H1 (cell line): Measurements from ENCODE around the gene HCK.

Experiments
- BRCA1 ChIP-seq: IDR thresholded peaks from 2 replicates; pipeline ENCODE4 v1.6.1; 2012; ENCODE audit warnings: low read depth, low read length, improper control_type of control experiment
- CEBPB ChIP-seq: IDR thresholded peaks from 2 replicates; pipeline ENCODE4 v1.6.1; 2012; ENCODE audit warnings: low read depth, low read length
- CTCF ChIP-seq, 3 experiments: IDR thresholded peaks; 1 replicate in 2 of 3; 2 replicates in 1 of 3; pipeline versions ENCODE4 v1.5.1 to v1.6.1; 2011; ENCODE audit warnings: low read length in 3 of 3, mild to moderate bottlenecking in 3 of 3, inconsistent platforms in 2 of 3, low read depth in 1 of 3, moderate library complexity in 1 of 3; ENCODE audit not compliant: insufficient read depth in 1 of 3; ENCODE audit errors: control extremely low read depth in 1 of 3
- EGR1 ChIP-seq: IDR thresholded peaks from 2 replicates; pipeline ENCODE4 v1.6.1; 2011; ENCODE audit warnings: low read depth, low read length, borderline replicate concordance
- EP300 ChIP-seq, 2 experiments: IDR thresholded peaks; 1 replicate in 1 of 2; 2 replicates in 1 of 2; pipeline ENCODE4 v1.6.1; 2011 to 2012; ENCODE audit warnings: low read depth in 2 of 2, low read length in 2 of 2, mild to moderate bottlenecking in 2 of 2, borderline replicate concordance in 1 of 2, inconsistent platforms in 1 of 2, moderate library complexity in 1 of 2
- GABPA ChIP-seq: IDR thresholded peaks from 2 replicates; pipeline ENCODE4 v1.6.1; 2011; ENCODE audit warnings: mild to moderate bottlenecking, low read length, moderate library complexity, borderline replicate concordance; ENCODE audit not compliant: insufficient read depth
- JUN ChIP-seq: IDR thresholded peaks from 2 replicates; pipeline ENCODE4 v1.6.1; 2011; ENCODE audit warnings: low read depth, mild to moderate bottlenecking, improper control_type of control experiment, low read length
- JUND ChIP-seq: IDR thresholded peaks from 2 replicates; pipeline ENCODE4 v1.6.1; 2011; ENCODE audit warnings: mild to moderate bottlenecking, improper control_type of control experiment, low read length
- POLR2A ChIP-seq, 2 experiments: IDR thresholded peaks; 1 replicate in 1 of 2; 2 replicates in 1 of 2; pipeline ENCODE4 v1.6.1; 2011; ENCODE audit warnings: low read depth in 2 of 2, low read length in 2 of 2, mild to moderate bottlenecking in 2 of 2; ENCODE audit errors: control extremely low read depth in 1 of 2
- POLR2AphosphoS5 ChIP-seq: IDR thresholded peaks from 2 replicates; pipeline ENCODE4 v1.6.1; 2011; ENCODE audit warnings: low read depth, low read length
- SP1 ChIP-seq: IDR thresholded peaks from 2 replicates; pipeline ENCODE4 v1.6.1; 2011; ENCODE audit warnings: low read depth, low read length
- SUZ12 ChIP-seq: fragments of 200-600 bp; sonication (generic); IDR thresholded peaks from 2 replicates; pipeline ENCODE4 v1.6.1; 2012; ENCODE audit warnings: mild to moderate bottlenecking, inconsistent platforms, low read length, moderate library complexity, mixed read lengths
- YY1 ChIP-seq: IDR thresholded peaks from 2 replicates; pipeline ENCODE4 v1.6.1; 2011; ENCODE audit warnings: low read depth, mild to moderate bottlenecking, low read length

GRCh38 chr20:32135983-32136515 lies 84.0 kb downstream of the HCK start:
- TF ChIP-seq POLR2A (IDR thresholded peaks at IDR 0.05; ENCODE audit: control extremely low read depth in 1 of 2, low read depth in 2 of 2, low read length in 2 of 2) (no peak), POLR2AphosphoS5 (no peak), CEBPB (no peak), CTCF (IDR thresholded peaks at IDR 0.05; ENCODE audit: control extremely low read depth in 1 of 3, insufficient read depth in 1 of 3, low read depth in 1 of 3, low read length in 3 of 3) (no peak), BRCA1 (no peak), JUND (no peak), SUZ12 (no peak), YY1 (no peak), JUN (no peak), GABPA (no peak), SP1 (no peak), EGR1 (no peak), EP300 (IDR thresholded peaks at IDR 0.05; ENCODE audit: borderline replicate concordance in 1 of 2, low read depth in 2 of 2, low read length in 2 of 2) (no peak)
